ENCODE data around the gene LENG8.
"Not testable (repeated sequence)": the region's sequence is repeated elsewhere in the genome, so short reads cannot be mapped to it uniquely, and the experiment has no call there.

LENG8 gene

GRCh38 chr19:54439174-54439851 lies 9.7 kb upstream of the LENG8 start:
- no peak for DNase-seq (ENCODE audit: low spot score)

DNA sequence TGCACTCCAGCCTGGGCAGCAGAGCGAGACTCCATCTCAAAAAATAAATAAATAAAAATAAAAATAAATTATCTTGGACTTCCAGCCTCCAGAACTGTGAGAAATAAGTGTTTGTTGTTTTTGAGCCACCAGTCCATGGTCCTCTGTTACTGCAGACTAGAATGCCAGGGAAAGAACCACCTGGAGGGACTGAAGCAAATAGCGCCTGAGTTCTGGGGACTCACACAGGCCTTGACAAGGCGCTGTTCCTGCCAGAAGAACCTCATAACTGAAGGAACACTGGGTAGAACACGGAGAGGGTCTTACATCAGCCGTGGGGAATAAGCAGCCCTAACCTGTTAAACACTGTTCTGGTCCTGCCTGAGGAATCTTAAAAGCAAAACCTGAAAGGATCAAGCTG lies 8.4 kb upstream of the LENG8 start:
- DNase-seq (ENCODE audit: low spot score): no peak

DNA sequence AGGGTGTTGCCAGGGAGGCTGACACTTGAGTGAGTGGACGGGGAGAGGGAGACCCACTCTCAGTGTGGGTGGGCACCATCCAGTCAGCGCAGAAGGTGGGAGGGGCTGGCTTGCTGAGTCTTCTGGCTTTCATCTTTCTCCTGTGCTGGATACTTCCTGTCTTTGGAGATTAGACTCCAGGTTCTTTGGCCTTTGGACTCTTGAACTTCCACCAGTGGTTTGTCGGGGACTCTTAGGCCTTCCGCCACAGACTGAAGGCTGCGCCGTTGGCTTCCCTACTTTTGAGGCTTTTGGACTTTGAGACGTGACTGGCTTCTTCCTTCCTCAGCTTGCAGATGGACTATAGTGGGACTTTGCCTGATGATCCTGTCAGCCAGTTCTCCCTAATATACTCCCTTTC lies 4.3 kb upstream of the LENG8 start:
- no peak for DNase-seq (ENCODE audit: low spot score)

DNA sequence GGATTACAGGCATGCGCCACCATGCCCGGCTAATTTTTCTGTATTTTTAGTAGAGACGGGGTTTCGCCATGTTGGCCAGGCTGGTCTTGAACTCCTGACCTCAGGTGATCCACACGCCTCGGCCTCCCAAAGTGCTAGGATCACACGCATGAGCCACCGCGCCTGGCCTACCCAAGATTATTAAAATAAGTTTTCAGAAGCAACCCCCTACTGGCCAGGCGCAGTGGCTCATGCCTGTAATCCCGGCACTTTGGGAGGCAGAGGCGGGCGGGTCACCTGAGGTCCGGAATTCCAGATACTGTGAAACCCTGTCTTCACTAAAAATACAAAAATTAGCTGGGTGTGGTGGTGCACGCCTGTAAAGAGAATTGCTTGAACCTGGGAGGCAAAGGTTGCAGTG lies 2.6 kb upstream of the LENG8 start:
- DNase-seq (ENCODE audit: low spot score): not testable (repeated sequence)

DNA sequence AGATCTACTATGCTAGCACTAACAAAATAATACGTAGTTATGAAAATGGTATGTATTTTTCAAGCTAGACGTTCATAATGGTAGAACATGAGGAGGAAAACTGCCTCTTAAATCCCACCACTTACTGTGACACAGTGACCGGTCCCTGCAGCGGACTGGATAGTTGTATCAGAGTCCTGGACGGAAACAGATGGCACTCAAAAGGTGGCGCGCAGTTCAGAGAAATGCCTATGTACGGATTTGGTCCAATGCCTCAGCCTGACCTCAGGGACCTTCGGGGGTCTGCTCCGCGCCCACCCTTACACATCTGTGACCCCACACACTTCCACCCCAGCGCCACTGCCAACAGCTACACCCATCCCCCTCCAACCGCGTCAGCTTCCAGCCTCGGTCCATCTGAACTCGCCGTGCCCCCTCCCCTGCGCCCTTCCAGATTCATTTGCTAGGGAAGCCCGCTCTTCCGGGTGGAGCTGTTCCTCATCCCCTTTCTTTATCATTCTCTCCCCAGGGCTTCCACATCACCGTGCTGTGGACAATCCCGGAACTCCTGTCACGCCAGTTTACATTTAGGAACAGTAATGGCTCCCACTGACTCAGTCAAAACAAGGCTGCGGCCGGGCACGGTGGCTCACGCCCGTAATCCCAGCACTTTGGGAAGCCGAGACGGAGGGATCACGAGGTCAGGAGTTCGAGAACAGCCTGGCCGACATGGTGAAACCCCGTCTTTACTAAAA lies 792 bp upstream of the LENG8 start:
- peak; percentile 29 for DNase-seq (ENCODE audit: low spot score)

DNA sequence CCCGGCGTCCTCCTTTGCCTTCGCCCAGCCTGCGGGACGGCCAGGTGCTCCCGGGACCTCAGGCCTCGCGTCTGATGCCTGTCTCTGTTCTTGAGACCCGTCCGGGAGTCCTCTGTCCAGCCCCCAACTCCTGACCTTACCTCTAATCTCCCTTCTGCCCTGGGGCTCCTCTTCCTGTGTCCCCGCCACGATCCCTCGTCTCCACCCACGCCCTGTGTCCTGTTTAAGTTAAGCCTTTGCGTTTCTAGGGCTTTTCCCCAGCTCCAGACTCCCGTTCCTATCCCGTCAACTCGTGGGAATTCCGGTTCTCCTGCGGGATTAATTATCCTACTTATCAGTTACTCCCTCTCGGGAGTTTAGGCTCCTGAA lies 686 bp downstream of the LENG8 start:
- DNase-seq (ENCODE audit: low spot score): no peak

DNA sequence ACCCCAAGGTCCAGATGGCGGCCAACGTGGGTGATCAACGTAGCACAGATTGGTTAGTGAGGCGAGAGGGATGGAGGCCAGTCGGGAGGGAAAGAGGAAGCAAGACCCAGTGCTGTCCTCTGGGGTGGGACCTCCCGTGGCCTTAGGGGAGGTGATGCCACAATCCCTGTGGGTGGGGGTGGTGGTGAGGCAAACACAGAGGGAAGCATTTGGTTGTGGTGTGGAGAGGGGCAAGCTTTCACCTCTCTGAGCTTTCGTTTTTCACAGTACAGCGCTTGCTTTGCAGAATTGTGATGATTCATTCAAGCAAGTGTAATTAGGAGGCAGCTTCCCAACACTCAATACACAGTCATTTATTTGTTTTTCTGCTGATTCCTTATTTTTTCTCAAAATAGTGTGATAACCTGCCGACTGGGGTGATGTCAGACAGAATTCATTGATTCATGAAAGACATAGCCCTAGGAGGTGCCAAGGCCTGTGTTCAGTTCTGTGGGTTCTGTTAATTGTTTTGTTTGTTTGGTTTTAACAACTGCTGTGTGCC lies 2.4 kb downstream of the LENG8 start:
- no peak for DNase-seq (ENCODE audit: low spot score)

DNA sequence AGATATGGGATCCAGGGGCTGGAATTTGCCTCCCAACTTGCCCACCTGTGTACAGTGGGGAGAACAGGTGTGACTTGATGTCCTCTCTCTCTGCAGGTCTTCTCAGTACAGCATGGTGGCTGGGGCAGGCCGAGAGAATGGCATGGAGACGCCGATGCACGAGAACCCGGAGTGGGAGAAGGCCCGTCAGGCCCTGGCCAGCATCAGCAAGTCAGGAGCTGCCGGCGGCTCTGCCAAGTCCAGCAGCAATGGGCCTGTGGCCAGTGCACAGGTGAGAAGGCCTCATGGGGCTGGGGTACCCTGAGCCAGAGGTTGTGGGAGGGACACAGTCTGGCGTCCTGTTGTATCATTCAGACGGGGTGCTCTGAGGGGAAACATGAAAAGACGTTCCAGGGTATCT lies 3.0 kb downstream of the LENG8 start:
- no peak for DNase-seq (ENCODE audit: low spot score)

GRCh38 chr19:54452626-54453025 lies 3.6 kb downstream of the LENG8 start:
- no peak for DNase-seq (ENCODE audit: low spot score)

GRCh38 chr19:54453921-54454780 lies 5.2 kb downstream of the LENG8 start:
- no peak for DNase-seq (ENCODE audit: low spot score)

DNA sequence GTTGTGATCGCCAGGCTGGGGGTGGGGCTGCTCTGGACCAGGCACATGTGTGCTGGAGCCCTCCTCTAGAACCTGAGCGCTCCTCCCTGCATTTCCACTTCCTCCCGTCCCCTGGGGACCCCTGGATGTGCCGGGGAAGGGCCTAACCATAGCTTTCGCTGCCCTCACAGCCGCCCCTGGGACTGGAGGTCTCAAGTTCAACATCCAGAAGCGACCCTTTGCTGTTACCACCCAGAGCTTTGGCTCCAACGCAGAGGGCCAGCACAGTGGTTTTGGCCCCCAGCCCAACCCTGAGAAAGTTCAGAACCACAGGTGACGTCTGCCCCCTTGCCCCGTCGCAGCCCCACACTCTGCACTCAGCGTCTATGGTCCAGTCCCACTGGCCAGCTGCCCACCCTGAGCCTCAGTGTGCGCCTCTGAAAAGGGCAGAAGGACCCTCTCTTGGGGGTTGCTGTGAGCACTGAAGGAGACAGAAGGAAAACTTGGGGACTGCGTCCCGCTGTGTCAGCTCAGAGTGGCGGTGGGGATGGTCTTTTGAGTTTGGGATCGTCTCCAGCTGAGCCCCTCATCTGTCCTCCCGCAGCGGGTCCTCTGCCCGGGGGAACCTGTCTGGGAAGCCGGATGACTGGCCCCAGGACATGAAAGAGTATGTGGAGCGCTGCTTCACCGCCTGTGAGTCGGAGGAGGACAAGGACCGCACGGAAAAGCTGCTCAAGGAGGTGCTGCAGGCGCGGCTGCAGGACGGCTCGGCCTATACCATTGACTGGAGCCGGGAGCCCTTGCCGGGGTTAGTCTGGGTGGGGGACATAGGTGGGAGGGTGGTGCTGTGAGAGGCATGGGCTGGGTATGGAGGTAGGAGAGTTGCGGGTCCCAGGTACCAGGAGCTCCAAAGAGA lies 6.0 kb downstream of the LENG8 start:
- no peak for DNase-seq (ENCODE audit: low spot score)

DNA sequence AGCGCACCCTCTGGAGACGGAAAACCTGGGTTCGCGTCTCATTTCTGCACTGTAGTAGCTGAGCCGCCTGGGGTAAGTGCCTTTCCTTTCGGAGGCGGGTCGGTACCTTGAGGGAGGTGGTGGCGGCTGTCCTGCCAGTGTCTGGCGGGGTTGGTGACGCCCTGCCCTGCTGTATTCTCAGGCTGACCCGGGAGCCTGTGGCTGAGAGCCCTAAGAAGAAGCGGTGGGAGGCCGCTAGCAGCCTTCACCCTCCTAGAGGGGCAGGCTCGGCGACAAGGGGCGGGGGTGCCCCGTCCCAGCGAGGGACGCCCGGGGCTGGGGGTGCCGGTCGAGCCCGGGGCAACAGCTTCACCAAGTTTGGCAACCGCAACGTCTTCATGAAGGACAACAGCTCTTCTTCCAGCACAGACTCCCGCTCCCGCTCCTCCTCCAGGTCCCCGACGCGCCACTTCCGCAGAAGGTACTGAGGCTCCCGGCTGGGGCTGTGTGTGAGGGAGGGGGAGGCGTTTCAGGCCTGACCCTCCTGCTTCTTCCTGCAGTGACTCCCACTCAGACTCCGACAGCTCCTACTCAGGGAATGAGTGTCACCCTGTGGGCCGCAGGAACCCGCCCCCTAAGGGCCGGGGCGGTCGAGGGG lies 6.9 kb downstream of the LENG8 start:
- DNase-seq (ENCODE audit: low spot score): no peak

DNA sequence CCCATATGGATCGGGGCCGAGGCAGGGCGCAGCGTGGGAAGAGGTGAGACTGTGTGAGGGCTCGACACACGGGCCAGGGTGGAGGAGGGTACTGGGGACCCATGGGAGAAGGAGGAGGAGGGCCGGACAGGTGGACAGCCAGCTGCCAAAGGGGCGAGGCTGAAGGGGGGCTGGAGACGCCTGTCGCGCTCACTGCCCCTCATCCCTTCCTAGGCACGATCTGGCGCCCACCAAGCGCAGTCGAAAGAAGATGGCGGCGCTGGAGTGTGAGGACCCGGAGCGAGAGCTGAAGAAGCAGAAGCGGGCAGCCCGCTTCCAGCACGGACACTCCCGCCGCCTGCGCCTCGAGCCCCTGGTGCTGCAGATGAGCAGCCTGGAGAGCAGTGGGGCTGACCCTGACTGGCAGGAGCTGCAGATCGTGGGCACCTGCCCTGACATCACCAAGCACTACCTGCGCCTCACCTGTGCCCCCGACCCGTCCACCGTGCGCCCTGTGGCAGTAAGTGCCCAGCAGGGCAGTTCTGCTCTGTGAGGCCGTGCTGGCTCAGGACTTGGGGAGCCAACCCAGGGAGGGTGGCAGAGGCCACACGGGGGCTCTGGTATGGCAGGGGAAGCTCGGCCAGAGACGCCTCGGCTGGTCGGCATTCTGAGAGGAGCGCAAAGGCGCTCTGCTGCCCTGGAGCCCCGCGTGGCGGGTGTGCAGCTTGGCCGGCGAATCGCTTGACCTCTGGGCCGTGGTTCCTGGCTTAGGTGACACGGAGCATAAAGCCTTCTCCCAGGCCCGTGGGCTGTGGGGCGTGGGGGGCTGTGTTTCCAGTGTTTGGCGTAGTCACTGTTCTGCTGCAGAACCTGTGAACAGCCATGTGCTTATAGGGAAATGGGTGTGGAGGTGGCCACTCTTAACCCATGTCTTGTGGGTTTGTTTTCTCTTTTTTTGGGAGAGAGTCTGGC lies 7.7 kb downstream of the LENG8 start:
- DNase-seq (ENCODE audit: low spot score): no peak

GRCh38 chr19:54457773-54458647 lies 9.0 kb downstream of the LENG8 start:
- no peak for DNase-seq (ENCODE audit: low spot score)

DNA sequence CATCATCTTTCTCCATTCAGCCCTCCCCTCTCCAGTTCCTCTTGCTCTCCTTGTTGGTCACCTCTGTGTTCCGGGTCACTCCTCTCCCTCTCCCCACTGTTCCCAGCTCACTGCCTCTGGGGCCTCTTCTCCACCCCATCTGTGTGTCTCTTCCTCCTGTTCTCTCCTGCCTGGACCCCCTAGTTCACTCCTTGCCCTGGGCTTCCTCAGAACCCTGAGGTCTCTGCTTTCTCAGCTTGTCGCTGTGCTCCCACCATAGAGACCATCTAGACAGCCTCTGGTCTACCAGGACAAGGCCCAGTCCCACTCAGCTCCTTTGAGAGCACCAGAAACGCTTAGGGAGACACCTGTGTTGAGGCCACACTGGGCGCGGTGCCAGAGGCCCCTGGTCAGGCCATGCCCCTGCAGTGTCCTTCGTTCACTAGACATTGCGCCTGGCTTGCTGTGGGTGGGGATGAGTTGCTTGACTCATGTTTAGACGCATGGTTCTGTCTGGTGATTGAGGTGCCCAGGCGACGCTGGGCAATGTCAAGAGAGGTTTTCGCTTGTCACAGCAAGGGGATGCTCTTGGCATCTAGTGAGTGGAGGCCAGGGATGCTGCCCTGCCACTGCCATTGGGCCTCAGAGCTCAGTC lies 9.8 kb downstream of the LENG8 start:
- DNase-seq (ENCODE audit: low spot score): no peak

DNA sequence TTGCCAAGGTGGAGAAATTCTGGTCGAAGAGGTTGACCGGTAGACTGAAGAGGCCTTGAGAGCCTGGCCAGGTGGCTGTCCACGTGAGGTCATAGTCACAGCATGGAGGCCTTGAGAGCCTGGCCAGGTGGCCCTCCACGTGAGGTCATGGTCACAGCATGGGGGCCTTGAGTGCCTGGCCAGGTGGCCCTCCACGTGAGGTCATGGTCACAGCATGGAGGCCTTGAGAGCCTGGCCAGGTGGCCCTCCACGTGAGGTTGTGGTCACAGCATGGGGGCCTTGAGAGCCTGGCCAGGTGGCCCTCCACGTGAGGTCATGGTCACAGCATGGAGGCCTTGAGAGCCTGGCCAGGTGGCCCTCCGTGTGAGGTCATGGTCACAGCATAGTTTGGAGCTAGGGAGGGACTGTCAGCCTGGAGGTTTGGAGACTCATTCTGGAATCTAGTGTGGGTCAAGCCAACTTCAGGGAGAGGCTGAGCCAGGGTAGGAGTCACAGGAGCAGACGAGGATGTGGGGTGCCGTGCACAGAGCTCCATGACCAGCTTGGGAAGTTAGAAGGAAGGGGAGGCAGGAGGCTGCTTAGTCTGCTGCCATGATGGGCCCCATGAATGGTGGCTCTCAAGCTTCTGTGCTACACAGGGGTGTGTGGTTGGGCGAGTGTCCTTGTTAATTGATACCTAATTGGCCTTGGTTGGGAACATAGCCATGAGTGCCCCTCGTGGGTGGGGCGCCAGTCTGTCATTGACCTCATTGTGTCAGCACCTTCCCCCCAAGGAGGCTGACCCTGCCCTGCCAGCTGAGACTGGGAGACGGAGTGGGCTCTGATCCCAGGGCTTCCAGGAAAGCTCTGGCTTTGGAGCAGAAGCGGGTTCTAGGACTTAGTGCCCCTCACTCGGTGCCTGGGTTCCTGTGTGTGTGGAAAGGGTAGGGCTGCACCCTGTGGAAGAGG lies 10.6 kb downstream of the LENG8 start:
- DNase-seq (ENCODE audit: low spot score): no peak

Data from SK-N-DZ (cell line).